ENCODE data around the gene TP53INP2.
"Not testable (repeated sequence)": the region's sequence is repeated elsewhere in the genome, so short reads cannot be mapped to it uniquely, and the experiment has no call there.

DNA sequence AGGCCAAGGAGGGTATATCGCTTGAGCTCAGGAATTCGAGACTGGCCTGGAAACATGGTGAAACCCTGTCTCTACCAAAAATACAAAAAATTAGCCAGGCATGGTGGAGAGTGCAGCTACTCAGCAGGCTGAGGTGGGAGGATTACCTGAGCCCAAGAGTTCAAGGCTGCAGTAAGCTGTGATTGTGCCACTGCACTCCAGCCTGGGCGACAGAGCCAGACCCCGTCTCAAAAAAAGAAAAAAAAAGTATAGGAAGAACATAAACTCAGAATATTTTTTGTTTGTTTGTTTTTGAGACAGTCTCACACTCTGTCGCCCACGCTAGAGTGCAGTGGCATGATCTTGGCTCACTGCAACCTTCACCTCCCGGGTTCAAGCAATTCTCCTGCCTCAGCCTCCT is 39.4 kb upstream of the TP53INP2 start:
- TF ChIP-seq ZNF747 (tag by site-specific recombination; IDR thresholded peaks at IDR 0.05); ZBTB1 (tag by site-specific recombination; IDR thresholded peaks at IDR 0.05); ZNF560 (tag by site-specific recombination; IDR thresholded peaks at IDR 0.05; ENCODE audit: borderline replicate concordance); ZNF311 (tag by site-specific recombination; IDR thresholded peaks at IDR 0.05; ENCODE audit: borderline replicate concordance): not testable (repeated sequence)

Data from HEK293 (cell line).